IPS DF 4.7 (cell line): Measurements from ENCODE around the gene NLRP13.

Experiments used
- DNase-seq: peaks from one replicate; pipeline ENCODE4 v3.0.0-alpha.2; 2013; ENCODE audit warnings: low spot score; ENCODE audit errors: extremely low read depth

The NLRP13 gene

GRCh38 chr19:55901369-55902079 is 30.6 kb downstream of the NLRP13 start:
- no peak for DNase-seq

DNA sequence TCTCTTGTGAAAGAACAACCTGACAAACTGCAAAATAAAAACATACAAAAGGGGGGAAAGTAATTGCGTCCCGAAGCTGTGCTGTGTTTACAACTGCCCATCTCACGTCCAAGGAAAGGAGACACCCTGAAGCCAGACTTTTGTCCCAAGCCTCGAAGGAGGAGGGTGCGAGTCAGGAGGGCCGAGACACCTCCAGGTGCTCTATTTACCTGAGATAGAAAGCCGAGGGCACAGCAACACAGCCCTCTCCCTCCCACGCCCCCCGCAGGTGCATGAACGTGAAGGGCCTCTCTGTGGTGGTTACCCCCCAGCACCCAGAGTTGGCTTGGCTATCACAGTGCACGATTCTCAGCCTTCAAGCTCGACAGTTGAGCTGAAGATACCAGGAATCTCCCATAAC is 33.2 kb downstream of the NLRP13 start:
- no peak for DNase-seq

DNA sequence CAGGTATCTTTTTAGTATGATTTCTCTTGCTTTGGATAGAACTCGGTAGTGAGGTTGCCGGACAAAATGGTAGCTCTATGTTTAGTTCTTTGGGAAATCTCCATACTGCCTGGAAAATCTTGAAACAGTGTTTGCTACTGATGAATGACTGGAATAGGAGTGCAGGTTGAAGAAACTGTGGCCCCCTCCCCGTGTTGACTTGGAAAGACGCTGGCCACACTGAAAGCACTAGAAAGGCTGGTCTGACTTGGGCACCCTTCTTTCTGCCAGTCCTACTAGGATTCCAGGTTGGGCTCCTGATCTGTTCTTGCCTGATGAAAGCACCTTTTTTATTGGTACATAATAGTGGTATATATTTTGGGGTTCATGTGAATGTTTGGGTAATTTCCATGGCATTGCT is 49.5 kb downstream of the NLRP13 start:
- DNase-seq, result no peak

DNA sequence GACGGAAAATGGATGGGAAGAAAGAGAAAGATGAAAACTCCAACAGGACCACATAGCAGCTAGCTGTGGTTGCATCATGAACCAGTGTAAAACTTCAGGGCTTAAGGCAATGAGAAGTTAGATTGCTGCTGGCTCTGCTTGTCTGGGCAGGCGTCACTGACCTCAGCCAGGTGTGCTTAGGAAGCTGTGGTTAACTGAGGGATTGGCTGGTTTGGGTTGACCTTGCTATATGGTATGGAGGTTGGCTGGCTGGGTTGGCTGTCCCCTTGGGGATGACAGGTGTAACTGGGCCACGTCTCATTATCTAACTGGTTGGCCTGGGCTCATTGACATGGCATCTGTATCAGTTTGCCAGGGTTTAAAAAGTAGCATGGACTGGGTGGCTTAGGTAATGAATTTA is 54.9 kb downstream of the NLRP13 start:
- no peak for DNase-seq

- no peak for DNase-seq
These were observed 61.4 kb downstream of the NLRP13 start for GRCh38 chr19:55870736-55871135.

DNA sequence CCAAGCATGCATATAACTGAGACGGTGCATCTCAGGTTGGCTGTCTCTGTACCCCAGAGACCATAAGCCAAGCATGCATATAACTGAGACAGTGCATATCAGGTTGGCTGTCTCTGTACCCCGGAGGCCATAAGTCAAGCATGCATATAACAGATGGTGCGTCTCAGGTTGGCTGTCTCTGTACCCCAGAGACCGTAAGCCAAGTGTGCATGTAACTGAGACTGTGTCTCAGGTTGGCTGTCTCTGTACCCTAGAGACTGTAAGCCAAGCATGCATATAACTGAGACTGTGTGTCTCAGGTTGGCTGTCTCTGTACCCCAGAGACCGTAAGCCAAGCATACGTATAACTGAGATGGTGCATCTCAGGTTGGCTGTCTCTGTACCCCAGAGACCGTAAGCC is 65.0 kb downstream of the NLRP13 start:
- DNase-seq, result no peak

DNA sequence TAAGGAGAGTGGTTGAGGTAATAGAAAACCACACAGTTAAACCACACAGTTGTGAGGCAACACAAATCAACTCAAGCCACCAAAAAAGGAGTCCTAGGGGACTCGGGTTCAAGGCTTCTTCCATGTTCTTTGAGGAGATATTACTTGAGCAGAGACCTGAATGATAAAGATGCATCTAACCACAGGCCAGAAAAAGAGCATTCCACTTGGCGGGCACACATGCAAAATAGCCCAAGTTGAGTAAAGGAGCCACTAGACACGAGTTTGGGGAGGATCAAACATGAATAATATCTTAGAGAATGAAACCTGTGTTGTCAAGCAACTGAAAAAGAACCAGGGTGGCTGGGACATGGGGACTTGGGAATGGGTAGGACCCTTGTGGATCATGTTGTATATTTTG is 65.6 kb downstream of the NLRP13 start:
- DNase-seq, result no peak

GRCh38 chr19:55858969-55859368 is 73.2 kb downstream of the NLRP13 start:
- DNase-seq, result no peak

GRCh38 chr19:55858401-55858800 is 73.7 kb downstream of the NLRP13 start:
- DNase-seq, result no peak

GRCh38 chr19:55857974-55858373 is 74.2 kb downstream of the NLRP13 start:
- DNase-seq, result no peak

GRCh38 chr19:55857149-55857548 is 75.0 kb downstream of the NLRP13 start:
- DNase-seq, result no peak

DNA sequence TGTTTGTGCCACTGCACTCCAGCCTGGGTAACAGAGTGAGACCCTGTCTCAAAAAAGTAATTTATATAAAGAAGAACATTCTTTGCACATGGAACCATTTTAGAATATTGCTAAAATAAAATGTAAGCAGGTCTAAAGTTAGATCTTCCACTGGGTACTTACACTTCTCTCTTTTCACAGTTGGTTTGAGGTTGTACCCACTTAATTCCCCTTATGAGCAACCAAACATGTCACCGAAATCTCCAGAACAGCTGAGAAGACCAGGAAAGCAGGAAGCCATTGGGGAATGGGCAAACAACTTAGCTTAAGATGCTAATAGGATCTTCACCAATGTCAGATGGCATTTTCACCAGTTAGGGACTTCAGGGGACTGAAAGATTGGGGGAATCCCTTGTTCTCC is 77.0 kb downstream of the NLRP13 start:
- no peak for DNase-seq
